ENCODE measurements around the gene HNRNPUL2.

HNRNPUL2 gene

DNA sequence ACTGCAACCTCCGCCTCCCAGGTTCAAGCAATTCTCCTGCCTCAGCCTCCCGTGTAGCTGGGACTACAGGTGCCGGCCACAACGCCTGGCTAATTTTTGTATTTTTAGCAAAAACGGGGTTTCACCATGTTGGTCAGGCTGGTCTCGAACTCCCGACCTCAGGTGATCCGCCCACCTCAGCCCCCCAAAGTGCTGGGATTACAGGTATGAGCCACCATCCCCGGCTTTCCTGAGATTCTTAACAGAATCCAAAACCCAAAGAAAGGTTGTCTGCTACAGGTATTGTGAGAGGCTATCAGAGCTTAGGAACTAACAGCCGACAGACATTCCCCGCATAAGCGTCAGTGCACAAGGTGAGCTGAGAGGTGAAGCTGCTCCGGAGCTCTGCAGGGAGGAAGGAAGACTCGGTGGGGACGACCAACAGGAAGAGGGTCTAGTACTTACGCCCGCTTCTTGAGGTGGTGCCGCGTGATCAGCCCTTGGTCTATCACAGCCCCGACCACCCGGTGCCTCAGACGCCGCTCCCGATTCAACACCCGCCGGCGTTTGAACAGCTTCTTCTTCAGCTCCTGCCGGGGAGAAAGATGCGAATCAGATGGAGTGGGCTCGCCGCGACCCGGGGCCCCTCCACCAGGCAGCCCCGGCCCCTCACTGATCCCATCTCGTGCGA, 62.7 kb downstream of the HNRNPUL2 start:
- DNase-seq (ENCODE audit: insufficient read length, low spot score): peak; percentile 59
- TF ChIP-seq SPI1 (IDR thresholded peaks at IDR 0.05; ENCODE audit: low read depth, low read length): no peak
- TF ChIP-seq TAF1 (IDR thresholded peaks at IDR 0.05; ENCODE audit: low read depth, low read length): no peak
- no peak for TF ChIP-seq POU2F2 (IDR thresholded peaks at IDR 0.05; ENCODE audit: low read depth, low read length)
- no peak for TF ChIP-seq PAX5 (IDR thresholded peaks at IDR 0.05; ENCODE audit: insufficient read depth, low read length, severe bottlenecking)
- TF ChIP-seq POLR2AphosphoS5 (IDR thresholded peaks at IDR 0.05; ENCODE audit: low read depth, low read length): no peak
- TF ChIP-seq POLR2A (IDR thresholded peaks at IDR 0.05; ENCODE audit: low read depth, low read length): no peak
- FAIRE-seq: no peak
